ENCODE results near the gene SLC24A3.

- no peak for TF ChIP-seq CTCF (conservative IDR thresholded peaks at IDR 0.05; ENCODE audit: low read depth, low read length)
- no peak for TF ChIP-seq EZH2 (IDR thresholded peaks at IDR 0.05; ENCODE audit: borderline replicate concordance, low read depth, low read length, poor library complexity, severe bottlenecking)
These were observed 326.1 kb downstream of the SLC24A3 start for GRCh38 chr20:19538556-19538955.
